ENCODE results near the gene AIP.
A peak's percentile ranks its signal among the peaks of the same experiment; 100 is the strongest.

Gene AIP

GRCh38 chr11:67482827-67483798 lies at the start of gene AIP:
TSS of gene AIP (plus strand) at chr11:67483026. CDS start at chr11:67483159, 133 bp downstream.
- peak; percentile 90 for DNase-seq

DNA sequence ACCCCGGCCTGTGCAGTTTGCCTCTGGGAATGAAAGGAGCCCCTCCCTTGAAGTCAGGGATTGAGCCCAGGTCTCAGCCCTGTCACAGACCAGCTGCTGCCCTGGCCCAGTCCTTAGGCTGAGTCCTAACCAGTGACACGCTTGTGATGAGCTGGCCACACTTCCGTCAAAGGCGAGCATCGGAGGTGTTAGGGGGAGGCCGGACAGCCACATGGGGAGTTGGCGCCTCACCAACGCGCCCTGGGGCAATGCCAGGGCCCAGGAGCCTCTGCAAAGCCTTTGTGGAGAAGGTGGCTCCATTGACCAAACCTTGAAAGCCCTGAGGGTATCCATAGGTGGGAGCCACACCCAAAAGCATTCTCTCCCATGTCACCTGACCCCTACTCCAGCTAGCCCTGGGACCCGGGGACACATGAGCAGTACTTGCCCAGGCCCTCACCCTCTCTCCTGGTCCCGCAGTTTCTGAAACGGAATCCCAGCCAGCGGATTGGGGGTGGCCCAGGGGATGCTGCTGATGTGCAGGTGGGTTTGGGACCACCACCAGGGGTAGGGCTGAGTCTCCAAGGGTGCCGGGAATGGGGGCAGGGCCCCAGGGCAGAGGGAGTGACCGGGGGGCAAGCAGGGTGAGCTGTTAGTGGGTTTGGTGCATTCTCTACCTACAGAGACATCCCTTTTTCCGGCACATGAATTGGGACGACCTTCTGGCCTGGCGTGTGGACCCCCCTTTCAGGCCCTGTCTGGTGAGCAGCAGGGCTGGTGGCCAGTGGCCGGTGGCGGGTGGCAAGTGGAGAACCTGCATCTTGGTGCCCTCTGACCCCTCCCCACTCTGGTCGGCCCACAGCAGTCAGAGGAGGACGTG lies 49.1 kb upstream of the AIP start:
- no peak for DNase-seq

- DNase-seq, result no peak
These were observed 48.4 kb upstream of the AIP start for GRCh38 chr11:67434395-67434881.

DNA sequence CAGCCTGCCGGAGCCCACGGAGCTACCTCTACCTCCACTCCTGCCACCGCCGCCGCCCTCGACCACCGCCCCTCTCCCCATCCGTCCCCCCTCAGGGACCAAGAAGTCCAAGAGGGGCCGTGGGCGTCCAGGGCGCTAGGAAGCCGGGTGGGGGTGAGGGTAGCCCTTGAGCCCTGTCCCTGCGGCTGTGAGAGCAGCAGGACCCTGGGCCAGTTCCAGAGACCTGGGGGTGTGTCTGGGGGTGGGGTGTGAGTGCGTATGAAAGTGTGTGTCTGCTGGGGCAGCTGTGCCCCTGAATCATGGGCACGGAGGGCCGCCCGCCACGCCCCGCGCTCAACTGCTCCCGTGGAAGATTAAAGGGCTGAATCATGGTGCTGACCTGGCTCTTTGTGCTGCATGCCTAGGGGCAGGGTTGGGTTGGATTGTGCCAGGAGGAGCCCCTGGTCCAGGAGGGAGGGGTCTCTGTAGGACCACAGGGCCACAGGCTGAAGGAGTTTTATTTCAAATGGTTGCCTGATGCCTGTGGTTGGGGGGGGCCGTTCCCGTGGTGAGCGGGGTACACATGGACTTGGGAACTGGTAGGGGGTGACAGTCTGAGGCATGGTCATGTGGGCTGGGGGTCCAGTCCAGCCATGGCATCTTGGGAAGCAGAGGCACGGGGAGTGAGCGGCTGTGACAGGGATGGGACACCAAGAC lies 47.6 kb upstream of the AIP start:
- no peak for DNase-seq

GRCh38 chr11:67435727-67436458 lies 46.9 kb upstream of the AIP start:
- DNase-seq, result no peak

GRCh38 chr11:67436459-67437081 lies 46.3 kb upstream of the AIP start:
- no peak for DNase-seq

GRCh38 chr11:67437082-67437808 lies 45.6 kb upstream of the AIP start, which contains the start of gene PTPRCAP:
TSS of gene PTPRCAP (minus strand) at chr11:67437682. CDS start at chr11:67437619, 63 bp downstream.
- no peak for DNase-seq

- no peak for DNase-seq
These were observed 45.0 kb upstream of the AIP start for GRCh38 chr11:67437809-67438157.

GRCh38 chr11:67438158-67438902 lies 44.5 kb upstream of the AIP start:
- no peak for DNase-seq

DNA sequence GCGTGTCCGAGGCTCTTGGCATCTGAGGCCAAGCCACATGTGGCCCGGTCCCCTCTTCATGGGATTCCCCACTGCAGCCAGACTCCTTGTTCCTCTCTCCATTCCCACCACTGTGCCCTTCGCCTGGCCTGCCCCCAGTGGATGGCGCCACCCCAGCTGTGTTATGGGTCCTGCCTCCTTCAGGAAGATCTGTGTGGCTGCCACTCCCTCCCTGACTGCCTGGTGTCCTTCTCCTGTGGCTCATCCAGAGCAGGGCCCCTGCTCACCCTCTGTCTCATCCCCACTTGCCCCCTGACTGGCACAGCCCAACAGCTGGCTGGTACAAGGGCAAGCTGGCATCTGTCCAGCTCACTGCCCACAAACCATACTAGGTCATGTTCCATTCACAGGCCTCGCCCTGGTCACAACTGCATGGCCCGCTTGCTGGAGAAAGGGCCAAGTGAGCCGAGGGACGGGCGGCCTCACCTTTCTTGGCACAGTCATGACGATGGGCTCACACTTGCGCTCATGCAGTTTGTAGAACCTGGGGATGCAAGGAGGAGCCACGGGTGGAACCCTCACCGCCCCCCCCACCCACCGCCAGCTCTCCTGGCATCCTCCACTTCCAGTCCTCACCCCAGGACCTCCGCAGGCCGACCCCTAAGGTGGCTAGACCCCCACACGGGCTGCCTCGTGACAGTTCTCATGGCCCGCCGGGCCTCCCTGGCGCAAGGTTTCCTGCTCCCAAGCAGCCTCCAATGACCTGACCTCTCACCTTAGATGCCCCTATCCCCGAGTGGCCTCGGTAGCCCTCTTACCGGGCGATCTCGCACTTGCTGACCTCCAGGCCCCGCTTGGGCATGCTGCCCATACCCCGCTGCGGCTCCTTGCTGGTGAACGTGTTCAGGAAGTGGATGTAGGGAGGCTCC lies 43.3 kb upstream of the AIP start:
- no peak for DNase-seq

DNA sequence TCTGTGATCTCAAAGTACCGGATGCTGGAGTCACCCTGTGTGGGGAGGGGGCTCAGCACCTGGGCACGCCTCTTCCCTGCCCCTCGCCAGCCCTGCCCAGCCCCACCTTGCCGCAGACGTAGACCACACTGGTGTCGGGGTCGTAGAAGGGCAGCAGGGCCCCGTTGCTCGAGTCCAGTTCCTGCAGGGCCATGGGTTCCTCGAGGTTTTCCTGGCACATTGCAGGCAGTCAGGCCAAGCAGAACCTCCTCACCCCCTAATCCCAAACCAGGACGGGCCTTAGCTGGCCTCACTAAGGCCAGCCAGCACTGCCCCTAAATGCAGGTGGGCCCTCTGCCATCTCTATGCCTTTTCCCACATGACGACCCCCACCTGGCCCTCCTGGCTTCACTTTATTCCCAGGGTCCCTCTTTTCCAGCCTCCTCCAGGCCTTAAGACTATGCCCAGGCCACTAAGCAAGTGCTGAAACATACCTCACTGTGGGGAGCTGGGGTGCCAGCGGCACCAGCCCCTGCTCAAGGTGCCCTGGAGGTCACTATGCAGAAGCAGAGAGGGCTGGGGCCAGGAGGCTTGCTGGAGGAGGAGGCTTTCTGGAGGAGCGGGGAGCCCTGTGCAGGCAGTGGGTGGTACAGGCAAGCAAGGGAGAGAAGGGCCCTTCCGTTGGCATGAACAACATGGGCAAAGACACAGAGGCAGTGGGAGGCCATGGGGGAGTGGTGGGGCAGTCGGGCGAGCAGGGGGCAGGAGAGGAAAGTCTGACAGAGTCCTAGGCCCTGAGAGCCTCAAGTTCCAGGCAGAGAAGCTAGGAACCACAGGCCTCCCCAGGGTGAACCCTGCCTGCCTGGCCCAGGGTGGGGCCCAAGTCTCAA lies 42.4 kb upstream of the AIP start:
- no peak for DNase-seq

GRCh38 chr11:67441098-67441563 lies 41.7 kb upstream of the AIP start:
- no peak for DNase-seq

DNA sequence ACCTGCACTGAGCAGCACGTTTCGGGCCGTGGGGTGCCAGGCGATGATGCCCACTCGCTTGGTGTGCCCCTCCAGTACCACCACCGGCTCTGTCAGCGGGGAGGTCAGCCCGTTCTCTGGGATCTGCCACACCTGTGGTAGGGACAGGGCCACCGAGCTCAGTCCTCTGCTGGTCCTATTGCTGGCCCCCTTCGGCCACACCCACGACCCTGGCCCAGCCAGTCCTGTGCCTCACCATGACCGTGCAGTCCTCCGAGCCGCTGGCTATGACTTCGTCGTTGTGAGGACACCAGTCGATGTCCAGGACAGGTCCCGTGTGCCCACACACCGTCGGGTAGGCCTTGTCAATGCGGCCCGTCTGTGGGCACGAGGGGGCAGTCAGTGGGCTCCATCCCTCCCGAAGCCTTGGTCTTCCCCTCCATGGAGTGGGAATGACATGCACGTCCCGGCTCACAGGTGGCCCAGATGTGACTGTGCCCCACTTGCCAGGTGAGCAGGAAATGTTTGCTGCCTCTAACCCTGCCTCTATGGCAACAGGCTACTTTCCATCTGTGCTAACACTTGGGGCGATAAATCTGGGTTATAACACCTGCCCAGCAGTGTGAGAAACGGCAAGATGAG lies 41.0 kb upstream of the AIP start:
- no peak for DNase-seq

GRCh38 chr11:67442504-67443404 lies 40.1 kb upstream of the AIP start:
- no peak for DNase-seq

DNA sequence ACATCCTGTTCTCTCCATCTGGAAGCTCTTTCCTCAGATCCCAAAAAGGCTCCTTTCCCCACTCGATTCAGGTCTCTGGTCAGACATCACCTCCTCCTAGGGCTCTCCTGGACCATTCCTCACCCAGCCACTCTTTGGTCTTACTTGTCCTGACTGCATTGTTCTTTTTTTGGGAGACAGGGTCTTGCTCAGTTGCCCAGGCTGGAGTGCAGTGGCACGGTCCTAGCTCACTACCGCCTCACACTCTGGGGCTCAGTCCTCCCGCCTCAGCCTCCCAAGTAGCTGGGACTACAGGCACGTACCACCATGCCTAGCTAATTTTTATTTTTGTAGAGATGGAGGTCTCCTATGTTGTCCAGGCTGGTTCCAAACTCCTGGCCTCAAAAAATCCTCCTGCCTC lies 37.3 kb upstream of the AIP start:
- DNase-seq, result no peak

DNA sequence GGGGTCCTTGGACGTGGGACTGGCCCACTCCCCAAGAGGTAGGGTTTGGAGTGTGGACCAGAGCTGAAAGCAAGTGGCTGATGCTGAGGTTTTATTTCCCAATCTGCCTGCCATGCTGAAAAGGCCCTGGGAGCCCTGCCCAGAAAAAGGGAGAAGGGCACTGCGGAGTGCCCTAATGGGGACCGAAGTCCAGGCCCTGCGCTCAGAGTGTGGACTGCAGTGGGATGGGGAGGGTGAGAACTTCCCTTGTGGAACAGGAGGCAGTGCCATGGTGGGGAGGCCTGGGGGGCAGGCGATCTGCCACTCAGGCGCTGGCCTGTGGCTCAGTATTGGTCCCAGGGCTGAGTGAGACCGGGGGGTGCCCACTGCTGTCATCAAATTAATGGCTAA lies 34.6 kb upstream of the AIP start:
- no peak for DNase-seq

All from NCI-H2107 (cell line).